GM18502 (cell line): Measurements from ENCODE around the gene HRH1.

ENCODE experiments used
- ATAC-seq: cut with Tn5 transposase; IDR thresholded peaks from one replicate; pipeline ENCODE4 v1.9.1; 2021; ENCODE audit warnings: mild to moderate bottlenecking; ENCODE audit not compliant: unreplicated experiment, poor library complexity

Gene HRH1

GRCh38 chr3:11306817-11307589, 152.7 kb downstream of the HRH1 start:
- peak; percentile 79 for ATAC-seq

- no peak for ATAC-seq
Observed at GRCh38 chr3:11307830-11308432, 153.6 kb downstream of the HRH1 start.

DNA sequence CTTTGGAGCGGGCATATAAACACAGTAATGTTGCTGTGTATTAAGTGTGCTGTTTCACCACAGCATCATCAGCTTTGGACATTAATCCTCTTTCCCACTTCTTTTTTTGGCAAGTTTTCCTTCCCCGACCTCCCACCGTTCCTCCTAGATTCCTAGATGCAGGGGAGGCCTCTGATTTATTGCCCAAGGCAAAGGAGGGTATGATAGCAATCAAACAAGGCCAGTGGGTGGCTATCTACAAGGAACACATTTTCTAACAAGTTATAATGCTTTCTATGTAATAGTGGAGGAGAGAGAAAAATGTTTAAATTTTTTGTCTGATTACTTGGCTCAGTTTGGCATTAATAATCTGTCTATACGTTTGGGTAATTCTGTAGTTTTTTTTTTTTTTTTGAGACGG, 156.0 kb downstream of the HRH1 start:
- no peak for ATAC-seq

DNA sequence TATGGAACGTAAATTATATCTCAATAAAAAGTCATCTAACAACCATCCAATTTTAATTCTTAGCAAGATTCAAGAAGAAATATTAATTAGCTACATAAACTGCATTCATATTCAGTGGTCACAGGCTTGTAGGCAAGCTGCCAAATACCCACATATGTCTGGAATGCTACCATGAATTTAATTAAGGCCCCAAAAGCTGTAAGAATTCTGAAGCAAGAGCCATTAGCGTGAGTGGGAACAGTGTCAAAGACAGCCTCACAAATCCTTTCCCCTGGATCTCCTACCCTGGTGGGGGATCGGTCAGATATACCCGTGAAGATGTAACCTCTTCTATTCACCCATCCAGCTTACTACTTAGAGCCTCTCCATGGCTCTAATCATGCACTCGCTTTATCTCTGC, 157.9 kb downstream of the HRH1 start:
- ATAC-seq, result no peak
